Erythroblast (primary cell): ENCODE data around the gene EMC10.

Source experiments
- GATA1 ChIP-seq: IDR thresholded peaks from 2 replicates; pipeline ENCODE4 v1.6.1; 2011; ENCODE audit warnings: low read depth, mild to moderate bottlenecking, control low read depth, low read length, moderate library complexity
- POLR2A ChIP-seq: IDR thresholded peaks from 2 replicates; pipeline ENCODE4 v1.6.1; 2011; ENCODE audit warnings: mild to moderate bottlenecking, low read length

DNA sequence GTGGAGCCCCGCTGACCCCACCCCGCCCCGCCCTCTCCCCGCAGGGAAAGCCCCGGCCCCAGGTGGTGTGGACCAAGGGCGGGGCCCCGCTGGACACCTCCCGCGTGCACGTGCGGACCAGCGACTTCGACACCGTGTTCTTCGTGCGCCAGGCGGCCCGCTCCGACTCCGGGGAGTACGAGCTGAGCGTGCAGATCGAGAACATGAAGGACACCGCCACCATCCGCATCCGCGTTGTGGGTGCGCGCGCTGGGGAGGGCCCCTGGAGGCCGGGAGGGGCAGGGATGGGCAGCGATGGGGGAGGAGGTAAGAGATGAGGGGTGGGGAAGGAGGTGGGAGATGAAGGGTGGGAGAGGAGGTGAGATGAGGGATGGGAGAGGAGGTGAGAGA is 17.2 kb upstream of the EMC10 start:
- TF ChIP-seq POLR2A (no peak), GATA1 (no peak)
